Liver (tissue), 9 donors: ENCODE results near the gene FAM229B. TPM values are rescaled to one million over a fixed set of nuclear protein-coding genes. Genes with fewer than 3 reads are reported as not detected.

Experiments
- DNase-seq: peaks from one replicate; pipeline ENCODE4 v3.0.0-alpha.2; 2017; ENCODE audit warnings: low spot score
- H3K27ac ChIP-seq, 2 donors: one replicate each; pipeline ENCODE4 v1.7.0; 2013; ENCODE audit warnings: inconsistent platforms in 2 of 2, low read length in 2 of 2, control low read depth in 1 of 2, low read depth in 1 of 2, mild to moderate bottlenecking in 1 of 2
- H3K27me3 ChIP-seq, 4 donors: one replicate each; pipeline versions ENCODE4 v1.6.1 to v1.7.0; 2013; ENCODE audit warnings: low read length in 3 of 4, inconsistent platforms in 1 of 4, mild to moderate bottlenecking in 1 of 4, moderate library complexity in 1 of 4; ENCODE audit not compliant: control insufficient read depth in 4 of 4, insufficient read depth in 4 of 4
- H3K36me3 ChIP-seq, 4 donors: one replicate each; pipeline versions ENCODE4 v1.6.1 to v1.7.0; 2013; ENCODE audit warnings: low read length in 3 of 4, mild to moderate bottlenecking in 3 of 4, low read depth in 1 of 4, moderate library complexity in 1 of 4; ENCODE audit not compliant: control insufficient read depth in 4 of 4, insufficient read depth in 3 of 4
- H3K4me1 ChIP-seq, 4 donors: one replicate each; pipeline versions ENCODE4 v1.6.1 to v1.7.0; 2013; ENCODE audit warnings: low read length in 3 of 4, mild to moderate bottlenecking in 3 of 4, moderate library complexity in 1 of 4; ENCODE audit not compliant: control insufficient read depth in 4 of 4, insufficient read depth in 4 of 4
- H3K4me3 ChIP-seq, 3 donors: one replicate each; pipeline versions ENCODE4 v1.6.1 to v1.7.0; 2013; ENCODE audit warnings: low read length in 3 of 3, control low read depth in 1 of 3, low read depth in 1 of 3, mild to moderate bottlenecking in 1 of 3
- H3K9ac ChIP-seq, 2 donors: one replicate each; pipeline ENCODE4 v1.7.0; 2013; ENCODE audit warnings: low read length in 2 of 2, mild to moderate bottlenecking in 2 of 2, moderate library complexity in 2 of 2, control low read depth in 1 of 2, low read depth in 1 of 2
- H3K9me3 ChIP-seq, 4 donors: one replicate each; pipeline versions ENCODE4 v1.6.1 to v1.7.0; 2013; ENCODE audit warnings: low read length in 3 of 4; ENCODE audit not compliant: control insufficient read depth in 4 of 4
- EGR1 ChIP-seq, 2 donors: IDR thresholded peaks; 2 replicates each; pipeline ENCODE4 v1.6.1; 2016 to 2018; ENCODE audit warnings: antibody characterized with exemption in 2 of 2, low read depth in 2 of 2
- FOXA1 ChIP-seq: IDR thresholded peaks from 2 replicates; pipeline ENCODE4 v1.6.1; 2016; ENCODE audit warnings: antibody characterized with exemption
- FOXA2 ChIP-seq: IDR thresholded peaks from 2 replicates; pipeline ENCODE4 v1.6.1; 2016; ENCODE audit warnings: antibody characterized with exemption
- GABPA ChIP-seq, 2 donors: IDR thresholded peaks in 1 of 2; conservative IDR thresholded peaks in 1 of 2; 2 replicates each; pipeline ENCODE4 v1.6.1; 2016; ENCODE audit warnings: antibody characterized with exemption in 2 of 2, mild to moderate bottlenecking in 1 of 2, moderate library complexity in 1 of 2
- HNF4A ChIP-seq, 2 donors: conservative IDR thresholded peaks; 2 replicates each; pipeline ENCODE4 v1.6.1; 2016; ENCODE audit warnings: antibody characterized with exemption in 2 of 2, mild to moderate bottlenecking in 2 of 2
- HNF4G ChIP-seq: IDR thresholded peaks from 2 replicates; pipeline ENCODE4 v1.6.1; 2016; ENCODE audit warnings: antibody characterized with exemption
- JUND ChIP-seq, 2 donors: IDR thresholded peaks; 2 replicates each; pipeline ENCODE4 v1.6.1; 2016; ENCODE audit warnings: antibody characterized with exemption in 2 of 2
- NR2F2 ChIP-seq: IDR thresholded peaks from 2 replicates; pipeline ENCODE4 v1.6.1; 2016; ENCODE audit warnings: antibody characterized with exemption
- RAD21 ChIP-seq, 2 donors: IDR thresholded peaks; 2 replicates each; pipeline ENCODE4 v1.6.1; 2016; ENCODE audit warnings: antibody characterized with exemption in 2 of 2, mild to moderate bottlenecking in 2 of 2
- RXRA ChIP-seq, 2 donors: IDR thresholded peaks; 2 replicates each; pipeline ENCODE4 v1.6.1; 2017 to 2018; ENCODE audit warnings: antibody characterized with exemption in 2 of 2, mild to moderate bottlenecking in 1 of 2
- SP1 ChIP-seq: IDR thresholded peaks from 2 replicates; pipeline ENCODE4 v1.6.1; 2018; ENCODE audit warnings: antibody characterized with exemption, mild to moderate bottlenecking
- TAF1 ChIP-seq: conservative IDR thresholded peaks from 2 replicates; pipeline ENCODE4 v1.6.1; 2016; ENCODE audit warnings: antibody characterized with exemption, mild to moderate bottlenecking
- YY1 ChIP-seq: IDR thresholded peaks from 2 replicates; pipeline ENCODE4 v1.6.1; 2016; ENCODE audit warnings: antibody characterized with exemption, mild to moderate bottlenecking
- WGBS: extraction: QIAGEN DNeasy Blood & Tissue Kit; methylation state at CpG from one replicate; pipeline ENCODE4 v1.1.7; 2013; 5-methylcytosine and 5-hydroxymethylcytosine counted together
- polyA plus RNA-seq, 2 donors: library from polyadenylated mRNA; stranded (reverse) in 1 of 2; unstranded in 1 of 2; fragments of 200-250 nt in 1 of 2; fragments of >200 nt in 1 of 2; fragmentation: Nextera tagmentation in 1 of 2; extraction: Ambion mirVana in 1 of 2; gene quantifications; one replicate each; pipeline versions ENCODE4 v1.2.1 to v1.2.3, GENCODE V29; 2013 to 2015
- total RNA-seq, 2 donors: library from RNA; depleted of rRNA; stranded (reverse); fragments of >200 nt; gene quantifications; one replicate each; pipeline ENCODE4 v1.2.3, GENCODE V29; 2014
- TF ChIP-seq, protein P1 (sequence below): IDR thresholded peaks from 2 replicates; pipeline ENCODE4 v1.6.1; 2016; ENCODE audit warnings: antibody characterized with exemption
- TF ChIP-seq, protein P2 (sequence below): IDR thresholded peaks from 2 replicates; pipeline ENCODE4 v1.6.1; 2016; ENCODE audit warnings: antibody characterized with exemption
- TF ChIP-seq, protein P3 (sequence below): IDR thresholded peaks from 2 replicates; pipeline ENCODE4 v1.6.1; 2016; ENCODE audit warnings: antibody characterized with exemption, mild to moderate bottlenecking
- TF ChIP-seq, protein P4 (sequence below): IDR thresholded peaks from 2 replicates; pipeline ENCODE4 v1.6.1; 2016; ENCODE audit warnings: antibody characterized with exemption
- TF ChIP-seq, protein P5 (sequence below): fragments of 150-350 bp; IDR thresholded peaks from 2 replicates; pipeline ENCODE4 v1.5.1; 2017; ENCODE audit warnings: improper control_type of control experiment, low read depth, low read length; ENCODE audit not compliant: missing input control
- donor health status: healthy.
- donor health status: healthy.
- donor health status: healthy.
- donor health status: healthy.
- donor health status: healthy.

The FAM229B gene
- total and polyA plus RNA-seq, 4 donors: 1.8 to 13.8 (median 7.1) TPM

DNA sequence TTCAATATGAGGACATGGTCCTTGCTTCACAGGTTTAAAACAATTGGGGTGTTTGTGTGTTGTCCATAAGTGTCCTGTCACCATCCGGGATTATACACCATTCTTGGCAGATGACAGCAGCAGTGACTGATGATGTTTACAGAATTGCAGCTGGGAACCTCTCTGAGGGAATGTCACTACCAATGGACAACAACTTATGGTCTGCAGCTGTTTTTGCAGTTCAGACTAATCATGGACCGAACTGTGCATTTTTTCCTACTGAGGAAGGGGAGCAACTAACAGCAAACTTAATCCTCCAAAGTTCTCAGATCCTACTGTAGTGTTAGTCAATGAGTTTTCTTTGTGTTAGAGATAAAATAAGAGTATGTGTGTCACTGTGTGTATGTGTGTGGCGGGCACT is 26.0 kb downstream of the FAM229B start:
- Histone ChIP-seq H3K9ac (no peak overlapping the region), H3K27me3 (no peaks in the 10 kb centered on the region), H3K9me3 (no peaks in the 10 kb centered on the region), H3K36me3 (peaks cover 0 to 6% (median 0%) of the 10 kb centered on the region in 4 donors), H3K4me1 (peaks cover 0 to 44% (median 26%) of the 10 kb centered on the region in 4 donors), H3K4me3 (no peak overlapping the region), H3K27ac (no peak overlapping the region)
- DNase-seq: no peak
- no peak for TF ChIP-seq FOXA1
- TF ChIP-seq, protein P1, sequence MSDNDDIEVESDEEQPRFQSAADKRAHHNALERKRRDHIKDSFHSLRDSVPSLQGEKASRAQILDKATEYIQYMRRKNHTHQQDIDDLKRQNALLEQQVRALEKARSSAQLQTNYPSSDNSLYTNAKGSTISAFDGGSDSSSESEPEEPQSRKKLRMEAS: no peak
- no peak for TF ChIP-seq HNF4G
- no peak for TF ChIP-seq EGR1 (IDR thresholded peaks at IDR 0.05; ENCODE audit: low read depth in 2 of 2)
- TF ChIP-seq HNF4A (conservative IDR thresholded peaks at IDR 0.05): no peak
- TF ChIP-seq GABPA (IDR thresholded peaks at IDR 0.05 in 1 of 2, conservative IDR thresholded peaks at IDR 0.05 in 1 of 2): no peak
- TF ChIP-seq, protein P2, sequence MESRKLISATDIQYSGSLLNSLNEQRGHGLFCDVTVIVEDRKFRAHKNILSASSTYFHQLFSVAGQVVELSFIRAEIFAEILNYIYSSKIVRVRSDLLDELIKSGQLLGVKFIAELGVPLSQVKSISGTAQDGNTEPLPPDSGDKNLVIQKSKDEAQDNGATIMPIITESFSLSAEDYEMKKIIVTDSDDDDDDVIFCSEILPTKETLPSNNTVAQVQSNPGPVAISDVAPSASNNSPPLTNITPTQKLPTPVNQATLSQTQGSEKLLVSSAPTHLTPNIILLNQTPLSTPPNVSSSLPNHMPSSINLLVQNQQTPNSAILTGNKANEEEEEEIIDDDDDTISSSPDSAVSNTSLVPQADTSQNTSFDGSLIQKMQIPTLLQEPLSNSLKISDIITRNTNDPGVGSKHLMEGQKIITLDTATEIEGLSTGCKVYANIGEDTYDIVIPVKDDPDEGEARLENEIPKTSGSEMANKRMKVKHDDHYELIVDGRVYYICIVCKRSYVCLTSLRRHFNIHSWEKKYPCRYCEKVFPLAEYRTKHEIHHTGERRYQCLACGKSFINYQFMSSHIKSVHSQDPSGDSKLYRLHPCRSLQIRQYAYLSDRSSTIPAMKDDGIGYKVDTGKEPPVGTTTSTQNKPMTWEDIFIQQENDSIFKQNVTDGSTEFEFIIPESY: no peak
- TF ChIP-seq SP1: no peak
- TF ChIP-seq, protein P3, sequence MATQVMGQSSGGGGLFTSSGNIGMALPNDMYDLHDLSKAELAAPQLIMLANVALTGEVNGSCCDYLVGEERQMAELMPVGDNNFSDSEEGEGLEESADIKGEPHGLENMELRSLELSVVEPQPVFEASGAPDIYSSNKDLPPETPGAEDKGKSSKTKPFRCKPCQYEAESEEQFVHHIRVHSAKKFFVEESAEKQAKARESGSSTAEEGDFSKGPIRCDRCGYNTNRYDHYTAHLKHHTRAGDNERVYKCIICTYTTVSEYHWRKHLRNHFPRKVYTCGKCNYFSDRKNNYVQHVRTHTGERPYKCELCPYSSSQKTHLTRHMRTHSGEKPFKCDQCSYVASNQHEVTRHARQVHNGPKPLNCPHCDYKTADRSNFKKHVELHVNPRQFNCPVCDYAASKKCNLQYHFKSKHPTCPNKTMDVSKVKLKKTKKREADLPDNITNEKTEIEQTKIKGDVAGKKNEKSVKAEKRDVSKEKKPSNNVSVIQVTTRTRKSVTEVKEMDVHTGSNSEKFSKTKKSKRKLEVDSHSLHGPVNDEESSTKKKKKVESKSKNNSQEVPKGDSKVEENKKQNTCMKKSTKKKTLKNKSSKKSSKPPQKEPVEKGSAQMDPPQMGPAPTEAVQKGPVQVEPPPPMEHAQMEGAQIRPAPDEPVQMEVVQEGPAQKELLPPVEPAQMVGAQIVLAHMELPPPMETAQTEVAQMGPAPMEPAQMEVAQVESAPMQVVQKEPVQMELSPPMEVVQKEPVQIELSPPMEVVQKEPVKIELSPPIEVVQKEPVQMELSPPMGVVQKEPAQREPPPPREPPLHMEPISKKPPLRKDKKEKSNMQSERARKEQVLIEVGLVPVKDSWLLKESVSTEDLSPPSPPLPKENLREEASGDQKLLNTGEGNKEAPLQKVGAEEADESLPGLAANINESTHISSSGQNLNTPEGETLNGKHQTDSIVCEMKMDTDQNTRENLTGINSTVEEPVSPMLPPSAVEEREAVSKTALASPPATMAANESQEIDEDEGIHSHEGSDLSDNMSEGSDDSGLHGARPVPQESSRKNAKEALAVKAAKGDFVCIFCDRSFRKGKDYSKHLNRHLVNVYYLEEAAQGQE: no peak
- TF ChIP-seq YY1: no peak
- TF ChIP-seq, protein P4, sequence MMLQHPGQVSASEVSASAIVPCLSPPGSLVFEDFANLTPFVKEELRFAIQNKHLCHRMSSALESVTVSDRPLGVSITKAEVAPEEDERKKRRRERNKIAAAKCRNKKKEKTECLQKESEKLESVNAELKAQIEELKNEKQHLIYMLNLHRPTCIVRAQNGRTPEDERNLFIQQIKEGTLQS: no peak
- TF ChIP-seq TAF1: no peak
- TF ChIP-seq FOXA2: no peak
- TF ChIP-seq, protein P5, sequence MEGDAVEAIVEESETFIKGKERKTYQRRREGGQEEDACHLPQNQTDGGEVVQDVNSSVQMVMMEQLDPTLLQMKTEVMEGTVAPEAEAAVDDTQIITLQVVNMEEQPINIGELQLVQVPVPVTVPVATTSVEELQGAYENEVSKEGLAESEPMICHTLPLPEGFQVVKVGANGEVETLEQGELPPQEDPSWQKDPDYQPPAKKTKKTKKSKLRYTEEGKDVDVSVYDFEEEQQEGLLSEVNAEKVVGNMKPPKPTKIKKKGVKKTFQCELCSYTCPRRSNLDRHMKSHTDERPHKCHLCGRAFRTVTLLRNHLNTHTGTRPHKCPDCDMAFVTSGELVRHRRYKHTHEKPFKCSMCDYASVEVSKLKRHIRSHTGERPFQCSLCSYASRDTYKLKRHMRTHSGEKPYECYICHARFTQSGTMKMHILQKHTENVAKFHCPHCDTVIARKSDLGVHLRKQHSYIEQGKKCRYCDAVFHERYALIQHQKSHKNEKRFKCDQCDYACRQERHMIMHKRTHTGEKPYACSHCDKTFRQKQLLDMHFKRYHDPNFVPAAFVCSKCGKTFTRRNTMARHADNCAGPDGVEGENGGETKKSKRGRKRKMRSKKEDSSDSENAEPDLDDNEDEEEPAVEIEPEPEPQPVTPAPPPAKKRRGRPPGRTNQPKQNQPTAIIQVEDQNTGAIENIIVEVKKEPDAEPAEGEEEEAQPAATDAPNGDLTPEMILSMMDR: no peak
- TF ChIP-seq RXRA (IDR thresholded peaks at IDR 0.05): no peak
- no peak for TF ChIP-seq JUND (IDR thresholded peaks at IDR 0.05)
- TF ChIP-seq NR2F2: no peak
- no peak for TF ChIP-seq RAD21 (IDR thresholded peaks at IDR 0.05)
- WGBS: 58% methylated on average over 3 of the region's 3 CpGs
